GM12891 (cell line): ENCODE data around the gene RCVRN.

ENCODE experiments used
- PAX5 ChIP-seq: IDR thresholded peaks from 2 replicates; pipeline ENCODE4 v1.6.1; 2011; ENCODE audit warnings: low read length, moderate library complexity, mild to moderate bottlenecking; ENCODE audit not compliant: insufficient read depth, severe bottlenecking
- POLR2A ChIP-seq: IDR thresholded peaks from 2 replicates; pipeline ENCODE4 v1.6.1; 2011; ENCODE audit warnings: low read depth, low read length, control low read depth
- POLR2AphosphoS5 ChIP-seq: IDR thresholded peaks from 2 replicates; pipeline ENCODE4 v1.6.1; 2011; ENCODE audit warnings: low read depth, low read length, control low read depth
- SPI1 ChIP-seq: IDR thresholded peaks from 2 replicates; pipeline ENCODE4 v1.6.1; 2011; ENCODE audit warnings: low read depth, low read length, control low read depth
- TAF1 ChIP-seq: IDR thresholded peaks from 2 replicates; pipeline ENCODE4 v1.6.1; 2011; ENCODE audit warnings: low read depth, low read length, control low read depth

DNA sequence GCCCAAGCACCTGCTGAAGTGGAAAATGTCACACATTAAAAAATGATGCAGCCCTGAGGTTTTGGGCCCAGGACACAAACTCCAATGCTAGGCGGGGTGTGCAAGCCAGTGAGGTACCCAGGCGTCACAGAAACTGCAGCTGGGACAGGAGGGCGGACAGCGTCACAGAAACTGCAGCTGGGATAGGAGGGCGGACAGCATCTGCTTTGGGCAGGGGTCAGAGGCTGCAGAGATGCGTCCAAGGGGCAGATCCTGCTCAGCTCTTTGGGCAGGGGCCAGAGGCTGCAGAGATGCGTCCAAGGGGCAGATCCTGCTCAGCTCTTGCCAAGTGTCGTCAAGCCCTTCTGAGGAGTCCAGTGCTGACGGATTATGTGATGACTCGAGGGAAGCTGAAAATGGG lies 43.9 kb upstream of the RCVRN start:
- no peak for TF ChIP-seq POLR2A
- TF ChIP-seq TAF1: no peak
- TF ChIP-seq POLR2AphosphoS5: no peak
- TF ChIP-seq SPI1: no peak
- TF ChIP-seq PAX5: no peak
